ENCODE results near the gene DSCAML1. TPM values are rescaled to one million over a fixed set of nuclear protein-coding genes. Genes with fewer than 3 reads are reported as not detected.

The DSCAML1 gene
- polyA plus RNA-seq, 1 donor from 2014 or later, result not detected

DNA sequence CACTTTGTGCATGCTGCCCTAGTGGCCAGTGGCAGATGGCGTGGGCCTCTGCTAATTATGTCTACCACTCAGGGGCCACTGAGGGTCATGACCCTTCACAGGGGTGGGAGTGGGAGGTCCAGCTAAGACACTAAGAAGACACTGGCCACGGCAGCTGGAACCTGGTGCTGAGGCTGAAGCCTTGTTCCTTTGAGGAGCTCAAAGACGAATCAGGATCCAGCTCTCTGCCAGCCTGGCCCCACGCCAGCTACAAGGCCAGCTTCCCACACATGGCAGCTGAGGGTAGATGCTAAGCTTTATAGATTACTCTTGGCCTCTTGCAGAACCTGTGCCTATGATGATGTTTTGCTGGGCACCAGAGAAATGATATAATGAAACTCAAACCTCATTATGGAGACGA lies 226.3 kb downstream of the DSCAML1 start:
- Mint-ChIP-seq H3K4me1 (peaks cover 0 to 1% (median 0%) of the 10 kb centered on the region in 3 donors), H3K36me3 (peaks cover 5% of the 10 kb centered on the region), H3K4me3 (no peak overlapping the region), H3K9me3 (peaks cover 0 to 5% (median 0%) of the 10 kb centered on the region in 3 donors), H3K27ac (no peak overlapping the region), H3K27me3 (no peaks in the 10 kb centered on the region)

DNA sequence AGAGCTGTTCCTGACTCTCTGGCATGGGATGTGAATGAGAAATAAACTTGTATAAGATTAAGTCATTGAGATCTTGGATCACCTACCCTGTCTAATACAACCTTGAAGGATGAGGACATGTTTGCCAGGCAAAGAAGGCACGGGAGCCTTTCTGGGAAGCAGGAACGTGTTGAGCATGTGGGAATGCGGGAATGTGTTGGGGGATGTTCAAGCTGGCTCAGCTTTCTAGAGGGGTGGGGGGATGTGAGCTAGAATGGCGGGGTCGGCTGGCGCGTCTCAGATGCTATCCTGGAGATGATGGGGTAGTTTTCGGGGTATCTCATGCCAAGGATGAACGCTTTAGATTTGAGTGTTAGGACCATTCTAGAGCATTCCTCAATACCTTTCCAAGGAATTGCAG lies 227.1 kb downstream of the DSCAML1 start:
- H3K27me3 Mint-ChIP-seq, result no peaks in the 10 kb centered on the region
- peaks cover 0 to 1% (median 0%) of the 10 kb centered on the region in 3 donors for H3K4me1 Mint-ChIP-seq
- H3K4me3 Mint-ChIP-seq, result no peak overlapping the region
- peaks cover 0 to 5% (median 0%) of the 10 kb centered on the region in 3 donors for H3K9me3 Mint-ChIP-seq
- H3K27ac Mint-ChIP-seq, result no peak overlapping the region
- H3K36me3 Mint-ChIP-seq, result peaks cover under 1% of the 10 kb centered on the region

DNA sequence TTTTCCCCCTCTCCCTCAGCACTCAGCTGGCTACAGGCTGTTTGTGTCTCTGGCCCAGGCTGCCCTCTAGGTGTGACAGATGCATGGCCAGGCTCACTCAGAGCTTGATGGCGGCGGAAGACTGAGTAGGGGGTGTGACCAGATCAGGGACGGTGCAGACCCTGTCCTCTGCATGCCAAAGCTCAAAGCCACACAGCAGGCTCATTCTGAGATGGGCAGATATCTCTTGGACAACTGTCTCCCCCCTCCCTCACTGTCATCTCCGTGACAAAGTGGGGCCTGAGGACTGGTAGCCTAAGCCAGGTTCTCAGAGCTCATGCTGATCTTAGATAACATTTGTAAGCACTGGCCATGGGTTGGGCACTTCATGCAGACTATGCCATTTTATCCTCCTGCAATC lies 231.3 kb downstream of the DSCAML1 start:
- no peaks in the 10 kb centered on the region for H3K4me1 Mint-ChIP-seq
- no peaks in the 10 kb centered on the region for H3K36me3 Mint-ChIP-seq
- H3K27ac Mint-ChIP-seq, result no peak overlapping the region
- H3K27me3 Mint-ChIP-seq, result peaks cover 5% of the 10 kb centered on the region
- H3K9me3 Mint-ChIP-seq, result peaks cover 0 to 5% (median 0%) of the 10 kb centered on the region in 3 donors
- no peak overlapping the region for H3K4me3 Mint-ChIP-seq

DNA sequence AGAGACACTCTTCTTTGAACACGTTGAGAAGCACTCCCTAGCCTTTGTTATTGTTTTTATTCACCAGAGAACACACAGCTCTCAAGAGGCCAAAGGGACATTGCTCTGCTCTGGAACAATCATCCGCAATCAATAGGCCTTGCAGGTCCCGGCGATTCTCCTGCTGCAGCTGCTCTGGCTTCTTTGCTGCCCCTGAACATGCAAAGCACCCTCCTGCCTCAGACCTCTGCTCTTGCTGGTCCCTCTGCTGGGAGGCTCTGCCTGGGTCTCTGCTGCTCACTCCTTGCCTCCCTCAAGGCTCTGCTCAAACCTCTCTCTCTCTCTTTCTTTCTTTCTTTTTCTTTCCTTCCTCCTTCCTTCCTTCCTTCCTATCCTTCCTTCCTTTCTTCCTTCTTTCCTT lies 232.7 kb downstream of the DSCAML1 start:
- H3K9me3 Mint-ChIP-seq, result peaks cover 0 to 4% (median 0%) of the 10 kb centered on the region in 3 donors
- no peaks in the 10 kb centered on the region for H3K36me3 Mint-ChIP-seq
- H3K4me3 Mint-ChIP-seq, result no peak overlapping the region
- H3K27ac Mint-ChIP-seq, result no peak overlapping the region
- H3K27me3 Mint-ChIP-seq, result peaks cover 7% of the 10 kb centered on the region
- H3K4me1 Mint-ChIP-seq, result no peaks in the 10 kb centered on the region

DNA sequence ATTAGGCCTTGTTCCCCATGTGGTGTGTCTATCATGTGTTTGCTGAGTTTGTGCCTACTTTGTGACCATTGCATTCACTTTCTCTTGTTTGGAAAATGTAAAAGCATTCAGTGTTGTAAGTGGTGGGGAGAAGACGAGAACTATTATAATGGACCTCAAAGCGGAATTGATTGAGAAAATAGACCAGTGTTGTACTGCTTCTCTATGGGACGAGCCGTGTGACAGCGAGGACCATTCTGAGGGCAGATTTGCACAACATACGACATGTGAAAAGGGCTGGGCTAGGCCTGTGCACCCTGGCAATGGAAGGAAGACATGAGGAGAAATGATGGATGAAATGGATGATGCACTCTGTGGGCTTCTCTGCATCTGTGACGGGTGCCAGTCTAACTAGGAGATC lies 233.5 kb downstream of the DSCAML1 start:
- no peaks in the 10 kb centered on the region for H3K4me1 Mint-ChIP-seq
- no peaks in the 10 kb centered on the region for H3K36me3 Mint-ChIP-seq
- H3K27me3 Mint-ChIP-seq, result peaks cover 8% of the 10 kb centered on the region
- no peak overlapping the region for H3K4me3 Mint-ChIP-seq
- no peak overlapping the region for H3K27ac Mint-ChIP-seq
- H3K9me3 Mint-ChIP-seq, result peaks cover 0 to 1% (median 0%) of the 10 kb centered on the region in 3 donors

DNA sequence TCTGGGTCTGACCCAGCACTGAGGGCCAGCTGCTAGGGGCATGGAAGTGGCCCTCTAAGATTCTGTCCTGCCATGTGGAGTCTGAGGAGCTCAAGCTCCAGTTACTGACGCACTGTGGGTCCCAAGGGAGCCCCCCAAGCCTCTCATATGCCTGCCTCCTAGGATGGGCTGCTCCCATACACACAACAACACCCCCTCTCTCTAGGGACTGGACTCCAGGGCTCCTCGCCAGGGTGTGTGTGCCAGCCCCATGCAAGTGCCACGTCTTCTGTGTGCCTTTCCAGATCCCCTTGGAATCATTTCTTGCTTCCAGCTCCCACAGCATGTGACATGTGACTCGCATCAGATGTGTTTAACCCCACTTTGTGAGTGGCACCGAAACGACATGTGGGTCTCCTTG lies 234.9 kb downstream of the DSCAML1 start:
- Mint-ChIP-seq H3K9me3 (no peaks in the 10 kb centered on the region), H3K27ac (no peak overlapping the region), H3K4me1 (no peaks in the 10 kb centered on the region), H3K36me3 (no peaks in the 10 kb centered on the region), H3K27me3 (peaks cover 16% of the 10 kb centered on the region), H3K4me3 (no peak overlapping the region)

DNA sequence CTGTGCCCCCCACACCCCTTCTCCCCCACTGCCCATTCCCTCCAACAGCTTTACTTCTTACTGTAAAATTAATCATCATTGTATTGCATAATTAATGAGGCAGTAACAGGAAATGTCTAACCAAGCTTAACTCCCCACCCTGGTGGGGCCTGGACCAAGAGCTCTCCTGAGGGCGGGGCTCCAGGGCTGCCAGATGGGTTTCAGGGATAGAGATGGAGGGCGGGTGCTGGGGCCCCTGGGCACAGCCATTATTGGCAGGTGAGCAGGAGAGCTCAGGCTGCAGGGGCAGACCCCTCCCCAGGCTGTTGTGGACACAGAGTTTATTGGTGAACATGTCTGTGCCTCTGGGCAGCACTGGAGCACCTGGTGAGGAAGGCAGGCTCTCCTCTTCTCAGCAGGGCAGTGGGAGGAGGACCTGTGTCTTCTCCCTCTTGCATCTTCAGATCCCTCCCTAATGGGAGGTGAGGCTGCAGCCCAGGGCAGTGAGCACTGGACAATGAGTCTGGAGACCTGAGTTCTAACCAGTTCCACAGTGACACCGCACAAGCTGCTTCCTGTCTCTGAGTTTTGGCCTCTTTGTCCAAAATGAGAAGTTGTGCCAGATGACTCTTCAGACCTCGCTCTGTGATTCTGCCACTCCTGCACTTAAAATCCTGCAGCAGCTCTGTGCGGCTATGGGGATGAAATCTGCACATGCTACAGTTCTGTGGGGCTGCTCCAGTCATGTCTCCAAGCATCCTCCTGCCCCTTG lies 236.1 kb downstream of the DSCAML1 start:
- Mint-ChIP-seq H3K4me3 (no peak overlapping the region), H3K27ac (no peak overlapping the region), H3K9me3 (no peaks in the 10 kb centered on the region), H3K4me1 (no peaks in the 10 kb centered on the region), H3K27me3 (peaks cover 21% of the 10 kb centered on the region), H3K36me3 (no peaks in the 10 kb centered on the region)

DNA sequence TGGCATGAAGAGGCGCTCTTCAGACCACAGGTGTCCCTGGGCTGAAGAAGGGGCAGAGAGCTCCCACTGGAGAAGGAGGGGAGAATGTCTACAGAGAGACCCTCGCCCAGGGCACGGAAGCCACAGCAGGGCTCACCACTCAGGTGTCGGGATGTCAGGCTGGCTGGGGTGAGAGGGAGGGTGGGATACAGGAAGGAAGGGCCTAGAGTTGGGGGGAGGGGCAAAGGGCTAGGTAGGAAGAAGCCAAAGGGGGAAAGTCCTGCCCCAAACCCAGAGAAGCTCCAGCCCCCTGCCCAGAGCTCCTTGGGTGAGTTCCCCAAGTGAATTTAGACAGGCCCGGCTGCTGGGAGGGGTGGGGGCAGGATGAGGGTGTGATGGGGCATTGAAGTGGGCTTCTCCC lies 237.3 kb downstream of the DSCAML1 start:
- Mint-ChIP-seq H3K36me3 (no peaks in the 10 kb centered on the region), H3K27me3 (peaks cover 24% of the 10 kb centered on the region), H3K4me3 (no peak overlapping the region), H3K9me3 (no peaks in the 10 kb centered on the region), H3K27ac (no peak overlapping the region), H3K4me1 (no peaks in the 10 kb centered on the region)

DNA sequence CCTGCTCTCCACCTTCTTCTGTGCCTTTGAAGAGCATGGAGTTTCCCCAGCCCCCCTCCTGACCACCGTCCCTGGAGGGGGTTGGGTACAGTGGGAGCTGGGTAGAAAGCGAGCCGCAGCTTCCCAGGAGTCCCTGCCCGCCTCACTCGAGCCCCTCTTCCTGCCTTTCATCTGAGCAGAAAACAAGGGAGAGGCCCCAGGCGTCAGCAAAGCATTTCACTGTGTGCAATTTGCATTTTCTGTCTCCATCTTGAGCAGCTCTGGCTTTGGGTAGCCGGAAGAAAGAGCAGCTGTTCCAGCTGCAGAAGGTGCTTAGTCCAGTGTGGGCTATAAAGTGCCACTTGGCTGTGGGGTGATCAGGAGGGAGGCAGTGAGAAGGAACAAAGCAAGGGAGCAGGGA lies 239.7 kb downstream of the DSCAML1 start:
- no peak overlapping the region for H3K4me3 Mint-ChIP-seq
- no peak overlapping the region for H3K27ac Mint-ChIP-seq
- H3K4me1 Mint-ChIP-seq, result no peaks in the 10 kb centered on the region

DNA sequence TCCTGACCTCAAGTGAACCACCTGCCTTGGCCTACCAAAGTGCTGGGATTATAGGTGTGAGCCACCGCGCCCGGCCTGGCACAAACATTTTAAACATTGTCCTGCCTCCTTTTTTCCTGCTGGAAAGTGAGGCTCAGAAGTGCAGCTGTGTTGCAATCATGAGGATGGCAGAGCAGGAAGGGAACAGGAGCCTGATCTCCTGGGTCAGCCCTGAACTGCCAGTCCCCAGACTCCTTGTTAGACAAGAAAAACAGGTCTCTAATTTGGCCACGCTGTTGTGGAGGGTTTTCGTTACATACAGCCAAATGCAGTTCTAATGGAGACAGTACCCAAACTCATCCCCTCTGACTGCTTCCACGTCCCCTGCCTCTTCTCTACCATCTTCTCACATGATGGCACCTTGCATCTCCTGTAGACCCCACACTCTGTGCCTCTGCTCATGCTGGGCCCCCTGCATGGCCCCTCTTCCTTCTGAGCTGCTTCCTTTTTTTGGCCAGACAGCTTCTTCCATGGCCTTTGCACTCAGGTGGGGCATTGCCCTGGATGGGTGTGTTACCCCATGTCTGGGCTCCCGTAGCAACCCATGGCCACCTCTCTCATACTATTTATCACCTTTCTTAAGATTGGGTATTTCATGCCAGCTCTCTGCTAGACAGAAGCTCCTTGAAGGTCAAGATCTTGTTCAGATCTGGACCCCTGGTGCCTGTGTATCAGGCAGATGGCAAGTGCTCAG lies 242.2 kb downstream of the DSCAML1 start:
- peaks cover 27% of the 10 kb centered on the region for H3K27me3 Mint-ChIP-seq
- H3K4me1 Mint-ChIP-seq, result no peaks in the 10 kb centered on the region
- peaks cover 2% of the 10 kb centered on the region for H3K36me3 Mint-ChIP-seq
- H3K4me3 Mint-ChIP-seq, result no peak overlapping the region
- H3K9me3 Mint-ChIP-seq, result peaks cover 0 to 5% (median 3%) of the 10 kb centered on the region in 3 donors
- no peak overlapping the region for H3K27ac Mint-ChIP-seq

More for the DNA sequence above, 239.7 kb downstream of the DSCAML1 start:
- peaks cover 26% of the 10 kb centered on the region for H3K27me3 Mint-ChIP-seq
- H3K9me3 Mint-ChIP-seq, result peaks cover 0 to 5% (median 3%) of the 10 kb centered on the region in 3 donors
- no peaks in the 10 kb centered on the region for H3K36me3 Mint-ChIP-seq

DNA sequence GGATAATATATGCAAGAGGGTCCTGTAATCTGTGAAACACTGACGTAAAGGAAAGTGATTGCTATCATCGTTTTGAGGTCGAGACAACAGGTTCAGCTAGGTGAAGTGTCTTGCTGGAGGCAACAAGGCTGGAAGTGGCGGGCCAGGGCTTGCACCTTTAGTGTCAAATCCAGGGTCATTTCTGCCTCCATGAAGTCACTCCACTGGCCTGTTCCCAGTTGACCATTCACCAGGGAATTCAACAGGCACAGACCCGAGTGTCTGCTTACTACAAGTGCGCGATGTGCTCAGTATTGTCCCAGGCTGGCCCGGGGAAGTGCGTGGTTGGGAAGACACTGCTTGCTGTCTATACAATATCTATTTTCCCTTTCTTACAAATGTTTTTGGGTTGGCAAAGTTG lies 244.4 kb downstream of the DSCAML1 start:
- H3K27me3 Mint-ChIP-seq, result peaks cover 19% of the 10 kb centered on the region
- H3K27ac Mint-ChIP-seq, result no peak overlapping the region
- peaks cover 2% of the 10 kb centered on the region for H3K36me3 Mint-ChIP-seq
- H3K4me1 Mint-ChIP-seq, result no peaks in the 10 kb centered on the region
- peaks cover 0 to 5% (median 3%) of the 10 kb centered on the region in 3 donors for H3K9me3 Mint-ChIP-seq
- no peak overlapping the region for H3K4me3 Mint-ChIP-seq

DNA sequence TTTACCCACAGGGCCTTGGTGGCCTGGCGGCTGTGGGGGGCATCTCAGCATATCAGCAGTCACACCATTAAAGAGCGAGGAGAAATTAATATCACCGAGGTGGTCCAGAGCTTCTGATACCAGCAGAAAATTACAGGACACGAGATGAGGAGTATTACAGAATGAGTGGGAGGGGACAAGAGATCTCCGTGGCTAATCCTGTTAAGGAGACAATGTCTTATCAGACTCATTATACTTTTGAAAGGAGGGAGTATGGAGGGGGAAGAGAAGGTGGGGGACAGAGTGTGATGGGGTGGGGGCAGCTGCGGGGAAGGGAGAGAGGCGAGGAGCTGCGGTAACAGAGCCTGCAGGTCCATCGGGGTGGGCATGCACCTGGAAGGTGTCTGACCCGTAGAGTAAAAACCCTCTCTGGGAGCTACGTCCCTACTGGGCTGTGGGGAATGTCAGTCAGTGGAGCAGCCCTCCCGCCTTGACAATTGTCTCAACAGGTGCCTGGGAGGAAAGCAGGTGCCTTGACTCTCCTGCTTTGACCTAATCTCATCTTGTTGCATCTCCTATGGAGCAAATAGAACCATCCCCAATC lies 245.2 kb downstream of the DSCAML1 start:
- no peak overlapping the region for H3K4me3 Mint-ChIP-seq
- H3K36me3 Mint-ChIP-seq, result peaks cover 2% of the 10 kb centered on the region
- no peaks in the 10 kb centered on the region for H3K4me1 Mint-ChIP-seq
- peaks cover 13% of the 10 kb centered on the region for H3K27me3 Mint-ChIP-seq
- peaks cover 0 to 5% (median 3%) of the 10 kb centered on the region in 3 donors for H3K9me3 Mint-ChIP-seq
- no peak overlapping the region for H3K27ac Mint-ChIP-seq

DNA sequence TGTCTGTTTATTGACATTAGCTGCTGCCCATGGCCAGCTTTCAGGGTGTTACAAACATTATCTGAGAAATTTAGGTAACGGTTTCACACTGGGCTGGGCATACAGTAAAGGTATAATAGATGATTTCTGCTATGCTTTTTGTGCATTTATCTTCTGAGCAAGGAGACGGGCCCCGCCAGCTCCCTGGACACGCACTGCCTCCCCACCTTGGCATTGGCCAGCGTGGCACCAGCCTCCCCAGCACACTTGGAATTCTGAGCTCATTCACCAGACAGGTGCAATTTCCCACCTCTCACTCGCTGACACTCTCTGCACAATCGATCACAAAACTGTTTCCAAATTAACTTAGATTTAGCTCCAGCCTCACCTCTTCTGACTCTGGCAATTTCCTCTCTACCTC lies 246.6 kb downstream of the DSCAML1 start:
- no peaks in the 10 kb centered on the region for H3K4me1 Mint-ChIP-seq
- peaks cover 0 to 5% (median 3%) of the 10 kb centered on the region in 3 donors for H3K9me3 Mint-ChIP-seq
- H3K4me3 Mint-ChIP-seq, result no peak overlapping the region
- H3K36me3 Mint-ChIP-seq, result peaks cover 2% of the 10 kb centered on the region
- no peak overlapping the region for H3K27ac Mint-ChIP-seq
- H3K27me3 Mint-ChIP-seq, result peaks cover 11% of the 10 kb centered on the region

DNA sequence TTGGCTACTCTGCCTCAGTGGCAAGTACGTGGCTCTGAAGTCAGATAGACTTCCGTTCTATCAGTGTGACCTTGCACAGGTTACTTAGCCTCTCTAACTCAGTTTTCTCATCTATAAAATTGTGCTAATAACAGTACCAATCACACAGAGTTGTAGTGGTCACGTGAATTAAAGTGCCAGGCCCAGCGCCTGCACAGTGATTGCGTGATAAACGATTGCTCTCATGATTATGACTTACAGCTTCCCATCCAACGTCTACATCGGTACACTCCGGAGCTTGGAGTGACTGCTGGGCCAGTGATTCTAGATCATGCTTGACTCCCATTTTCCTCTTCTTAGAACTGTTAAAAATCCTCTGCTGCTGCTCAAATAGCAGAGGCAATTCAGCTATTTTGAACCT lies 247.6 kb downstream of the DSCAML1 start:
- peaks cover 2% of the 10 kb centered on the region for H3K36me3 Mint-ChIP-seq

DNA sequence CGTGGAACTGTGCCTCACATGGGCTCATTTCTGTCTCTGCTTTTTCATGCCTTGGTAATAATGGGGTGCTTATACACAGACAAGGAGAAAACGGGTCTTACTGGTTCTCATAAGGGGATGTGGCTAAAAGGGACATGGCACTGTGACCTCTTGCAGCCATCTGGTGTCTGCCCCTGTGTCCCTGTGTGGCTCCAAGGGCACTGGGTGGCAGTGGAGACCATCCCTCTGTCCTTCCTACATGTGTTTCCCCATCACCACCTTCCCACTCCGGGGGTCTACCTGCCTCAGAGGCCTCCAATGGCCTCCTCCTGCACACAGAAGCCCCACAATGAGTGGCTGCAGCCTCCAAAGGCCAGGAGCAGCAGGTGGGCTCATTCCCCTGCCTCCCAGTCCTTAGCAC lies 248.1 kb downstream of the DSCAML1 start:
- Mint-ChIP-seq H3K27ac (no peak overlapping the region), H3K4me3 (no peak overlapping the region), H3K27me3 (peaks cover 6% of the 10 kb centered on the region), H3K9me3 (peaks cover 0 to 9% (median 3%) of the 10 kb centered on the region in 3 donors), H3K36me3 (peaks cover 2% of the 10 kb centered on the region), H3K4me1 (no peaks in the 10 kb centered on the region)

More for the DNA sequence above, 247.6 kb downstream of the DSCAML1 start:
- no peak overlapping the region for H3K4me3 Mint-ChIP-seq
- no peaks in the 10 kb centered on the region for H3K4me1 Mint-ChIP-seq
- peaks cover 0 to 8% (median 3%) of the 10 kb centered on the region in 3 donors for H3K9me3 Mint-ChIP-seq
- no peak overlapping the region for H3K27ac Mint-ChIP-seq
- peaks cover 6% of the 10 kb centered on the region for H3K27me3 Mint-ChIP-seq
